Stimulated activated CD4-positive, alpha-beta T cell treated with anti-CD3 and anti-CD28 coated beads, Interleukin-1b, Interleukin-23, amount 100 ng/mL, for 1 hour (primary cell): ENCODE data around the gene SUPT20HL2.
"Not testable (repeated sequence)": the region's sequence is repeated elsewhere in the genome, so short reads cannot be mapped to it uniquely, and the experiment has no call there.

ENCODE experiments used
- DNase-seq, 2 donors: peaks; one replicate each; pipeline ENCODE4 v3.0.0-alpha.2; 2020; ENCODE audit warnings: low read depth in 2 of 2

Gene SUPT20HL2

GRCh38 chrX:24314019-24314635 is at the start of gene SUPT20HL2:
Gene SUPT20HL2, minus strand, starts transcription at chrX:24314069. Its CDS starts 754 bp downstream, at chrX:24313315.
- DNase-seq, result no peak

- DNase-seq, result not testable (repeated sequence)
Measured at GRCh38 chrX:24362089-24362745, 48.3 kb upstream of the SUPT20HL2 start.

- DNase-seq, result no peak
Measured at GRCh38 chrX:24360272-24360671, 46.4 kb upstream of the SUPT20HL2 start, which contains the start of gene SUPT20HL1. Gene SUPT20HL1, plus strand, starts transcription at chrX:24360639. Its CDS starts 2,122 bp downstream, at chrX:24362761.

- no peak for DNase-seq
Measured at GRCh38 chrX:24357106-24357505, 43.2 kb upstream of the SUPT20HL2 start.

- no peak for DNase-seq
Measured at GRCh38 chrX:24355095-24355494, 41.2 kb upstream of the SUPT20HL2 start.

GRCh38 chrX:24350217-24350616 is 36.3 kb upstream of the SUPT20HL2 start:
- DNase-seq, result no peak

- no peak for DNase-seq
Measured at GRCh38 chrX:24347881-24348280, 34.0 kb upstream of the SUPT20HL2 start.

GRCh38 chrX:24343719-24344118 is 29.9 kb upstream of the SUPT20HL2 start:
- DNase-seq, result no peak

- no peak for DNase-seq
Measured at GRCh38 chrX:24341795-24342194, 27.9 kb upstream of the SUPT20HL2 start.

GRCh38 chrX:24340501-24340900 is 26.6 kb upstream of the SUPT20HL2 start:
- no peak for DNase-seq

- no peak for DNase-seq
Measured at GRCh38 chrX:24339911-24340310, 26.0 kb upstream of the SUPT20HL2 start.

- no peak for DNase-seq
Measured at GRCh38 chrX:24335871-24336270, 22.0 kb upstream of the SUPT20HL2 start.

- no peak for DNase-seq
Measured at GRCh38 chrX:24334461-24334860, 20.6 kb upstream of the SUPT20HL2 start.

GRCh38 chrX:24333371-24333770 is 19.5 kb upstream of the SUPT20HL2 start:
- DNase-seq, result no peak

GRCh38 chrX:24332878-24333277 is 19.0 kb upstream of the SUPT20HL2 start:
- DNase-seq, result no peak

GRCh38 chrX:24325231-24325630 is 11.4 kb upstream of the SUPT20HL2 start:
- no peak for DNase-seq

GRCh38 chrX:24321741-24322395 is 8.0 kb upstream of the SUPT20HL2 start:
- no peak for DNase-seq

- DNase-seq, result no peak
Measured at GRCh38 chrX:24317567-24317966, 3.7 kb upstream of the SUPT20HL2 start.

- DNase-seq, result no peak
Measured at GRCh38 chrX:24316111-24316510, 2.2 kb upstream of the SUPT20HL2 start.

GRCh38 chrX:24312249-24312607 is 1.6 kb downstream of the SUPT20HL2 start:
- DNase-seq, result not testable (repeated sequence)

GRCh38 chrX:24311507-24312248 is 2.2 kb downstream of the SUPT20HL2 start:
- DNase-seq, result not testable (repeated sequence)

GRCh38 chrX:24310916-24311315 is 3.0 kb downstream of the SUPT20HL2 start:
- DNase-seq, result not testable (repeated sequence)
